Measurements from ENCODE around the gene ZNF768. TPM values are rescaled to one million over a fixed set of nuclear protein-coding genes. Genes with fewer than 3 reads are reported as not detected.

Gene ZNF768
- total RNA-seq, 1 donor from 2014 or later, result 18.9 TPM

DNA sequence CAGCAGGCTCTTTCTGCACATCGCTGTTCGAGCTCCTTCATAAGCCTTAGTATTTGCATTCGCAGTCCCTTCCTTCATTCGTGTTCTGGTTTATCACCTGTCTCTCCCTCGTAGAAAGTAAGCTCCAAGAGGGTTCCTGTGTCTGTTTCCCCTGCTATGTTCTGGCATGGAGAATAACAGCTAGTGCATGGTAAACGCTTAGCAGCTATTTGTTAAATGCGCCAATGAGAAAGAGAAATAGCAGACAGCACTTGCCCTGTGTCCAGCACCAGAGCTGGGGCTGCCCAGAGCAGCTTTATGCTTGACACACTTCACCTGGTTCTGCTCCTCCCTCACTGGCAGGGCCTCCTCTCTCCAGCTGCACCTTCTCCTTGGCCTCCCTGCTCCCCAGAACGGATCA, 39.6 kb upstream of the ZNF768 start:
- TF ChIP-seq, protein P1, sequence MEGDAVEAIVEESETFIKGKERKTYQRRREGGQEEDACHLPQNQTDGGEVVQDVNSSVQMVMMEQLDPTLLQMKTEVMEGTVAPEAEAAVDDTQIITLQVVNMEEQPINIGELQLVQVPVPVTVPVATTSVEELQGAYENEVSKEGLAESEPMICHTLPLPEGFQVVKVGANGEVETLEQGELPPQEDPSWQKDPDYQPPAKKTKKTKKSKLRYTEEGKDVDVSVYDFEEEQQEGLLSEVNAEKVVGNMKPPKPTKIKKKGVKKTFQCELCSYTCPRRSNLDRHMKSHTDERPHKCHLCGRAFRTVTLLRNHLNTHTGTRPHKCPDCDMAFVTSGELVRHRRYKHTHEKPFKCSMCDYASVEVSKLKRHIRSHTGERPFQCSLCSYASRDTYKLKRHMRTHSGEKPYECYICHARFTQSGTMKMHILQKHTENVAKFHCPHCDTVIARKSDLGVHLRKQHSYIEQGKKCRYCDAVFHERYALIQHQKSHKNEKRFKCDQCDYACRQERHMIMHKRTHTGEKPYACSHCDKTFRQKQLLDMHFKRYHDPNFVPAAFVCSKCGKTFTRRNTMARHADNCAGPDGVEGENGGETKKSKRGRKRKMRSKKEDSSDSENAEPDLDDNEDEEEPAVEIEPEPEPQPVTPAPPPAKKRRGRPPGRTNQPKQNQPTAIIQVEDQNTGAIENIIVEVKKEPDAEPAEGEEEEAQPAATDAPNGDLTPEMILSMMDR (IDR thresholded peaks at IDR 0.05), result no peak
- Histone ChIP-seq H3K27me3 (no peaks in the 10 kb centered on the region), H3K4me3 (no peak overlapping the region), H3K36me3 (peaks cover 0 to 3% of the 10 kb centered on the region in 2 donors), H3K4me1 (peaks cover 7 to 15% of the 10 kb centered on the region in 2 donors), H3K27ac (no peak overlapping the region), H3K9me3 (no peaks in the 10 kb centered on the region)
- intact Hi-C loops (cut with DNase I), result no loop called here
- no peak for DNase-seq (ENCODE audit: low spot score in 2 of 2)

DNA sequence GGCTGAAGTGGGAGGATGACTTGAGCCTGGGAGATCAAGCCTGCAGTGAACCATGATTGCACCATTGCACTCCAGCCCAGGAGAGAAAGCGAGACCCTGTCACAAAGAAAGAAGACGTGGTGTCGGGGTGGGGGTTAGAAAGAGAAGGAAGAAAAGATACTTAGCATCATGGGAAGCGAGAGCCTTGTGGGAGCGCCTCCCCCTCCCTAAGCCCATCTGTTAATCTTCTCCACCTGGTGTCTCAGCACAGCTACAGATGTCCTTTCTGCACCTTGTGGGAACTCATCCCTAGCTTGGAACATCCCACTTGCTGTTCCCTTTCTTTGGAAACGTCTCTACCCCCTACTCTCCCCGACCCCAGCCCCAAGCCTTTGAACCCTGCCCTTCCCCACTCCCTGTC, 39.2 kb upstream of the ZNF768 start:
- TF ChIP-seq, protein P1 (IDR thresholded peaks at IDR 0.05), result no peak
- intact Hi-C loops (cut with DNase I), result no loop called here
- Histone ChIP-seq H3K27me3 (no peaks in the 10 kb centered on the region), H3K9me3 (no peaks in the 10 kb centered on the region), H3K27ac (no peak overlapping the region), H3K36me3 (peaks cover 0 to 3% of the 10 kb centered on the region in 2 donors), H3K4me1 (peaks cover 7 to 11% of the 10 kb centered on the region in 2 donors), H3K4me3 (no peak overlapping the region)
- DNase-seq (ENCODE audit: low spot score in 2 of 2), result no peak

DNA sequence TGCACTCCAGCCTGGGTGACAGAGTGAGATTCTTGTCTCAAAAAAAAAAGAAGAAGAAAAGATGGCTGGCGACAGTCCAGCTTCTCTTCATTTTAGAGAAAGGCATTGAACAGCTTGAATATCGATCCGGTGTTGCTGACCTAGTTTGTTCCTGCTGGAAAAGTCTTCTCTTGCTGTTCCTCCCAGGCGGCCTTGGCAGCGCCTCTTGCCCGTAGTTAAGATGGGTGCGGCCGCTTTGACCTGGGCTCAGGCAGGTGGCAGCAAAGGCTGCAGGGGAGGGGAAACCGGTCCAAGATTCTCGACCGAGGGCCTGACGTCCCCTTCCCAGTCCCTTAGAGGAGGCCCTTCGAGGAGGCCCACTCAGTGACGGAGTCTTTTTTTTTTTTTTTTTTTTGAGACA, 35.7 kb upstream of the ZNF768 start:
- Histone ChIP-seq H3K27me3 (no peaks in the 10 kb centered on the region), H3K4me1 (peaks cover 2 to 4% of the 10 kb centered on the region in 2 donors), H3K27ac (no peak overlapping the region), H3K4me3 (peak overlapping the region in 1 of 2 donors; percentile 62), H3K9me3 (no peaks in the 10 kb centered on the region), H3K36me3 (no peaks in the 10 kb centered on the region)
- intact Hi-C loops (cut with DNase I), result no loop called here
- no peak for DNase-seq (ENCODE audit: low spot score in 2 of 2)
- TF ChIP-seq, protein P1 (IDR thresholded peaks at IDR 0.05), result no peak

DNA sequence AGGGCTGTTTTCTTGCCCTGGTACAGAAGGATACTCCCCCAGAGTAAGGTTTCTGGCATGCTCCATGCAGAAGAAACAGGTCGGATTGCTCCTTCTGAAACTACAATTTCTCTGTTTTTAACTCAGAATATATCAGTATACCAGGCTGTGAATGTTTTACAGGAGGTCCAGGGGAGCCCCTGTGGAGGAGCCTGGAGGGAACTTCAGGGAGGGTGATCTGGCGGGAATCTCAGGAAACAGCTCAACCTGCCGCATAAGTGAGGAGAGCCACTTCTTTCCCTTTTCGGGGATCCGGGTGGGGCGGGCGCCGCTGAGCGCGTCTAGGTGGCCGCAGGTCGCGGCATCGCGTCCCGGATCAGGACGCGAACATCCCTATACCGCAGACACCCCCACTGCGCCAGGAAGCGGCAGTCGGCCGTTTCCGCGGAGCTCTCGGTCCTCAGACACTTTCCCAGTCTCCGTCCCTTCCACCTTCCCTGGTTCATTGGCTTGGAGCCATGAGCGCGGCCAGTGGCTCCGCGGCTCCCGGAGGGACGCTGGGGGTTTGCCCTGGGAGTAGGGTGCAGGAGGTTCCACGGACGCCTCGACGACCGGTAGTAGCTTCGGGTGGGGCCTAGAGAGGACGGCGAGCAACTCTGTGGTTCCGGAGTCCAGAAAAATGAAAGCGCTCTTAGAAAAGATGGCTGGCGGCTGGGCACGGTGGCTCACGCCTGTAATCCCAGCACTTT, 34.9 kb upstream of the ZNF768 start:
- peak overlapping the region in 1 of 2 donors; percentile 49 for H3K27ac ChIP-seq
- no peak for DNase-seq (ENCODE audit: low spot score in 2 of 2)

DNA sequence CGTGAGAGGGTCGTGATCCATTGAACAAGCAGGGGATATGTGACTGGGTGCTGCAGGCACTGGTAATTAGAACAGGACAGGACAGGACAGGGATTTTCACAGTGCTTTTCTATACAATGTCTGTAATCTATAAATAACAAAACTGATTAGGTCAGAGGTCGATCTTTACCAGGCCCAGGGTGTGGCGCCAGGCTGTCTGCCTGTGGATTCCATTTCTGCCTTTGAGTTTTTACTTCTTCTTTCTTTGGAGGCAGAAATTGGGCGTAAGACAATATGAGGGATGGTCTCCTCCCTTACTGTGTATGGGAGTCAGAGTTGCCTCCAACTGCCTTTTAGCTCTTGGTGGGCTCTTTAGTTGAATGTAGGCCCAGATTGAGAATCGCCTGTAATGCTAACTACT, 33.3 kb upstream of the ZNF768 start:
- TF ChIP-seq, protein P1 (IDR thresholded peaks at IDR 0.05), result no peak
- no peak for DNase-seq (ENCODE audit: low spot score in 2 of 2)
- Histone ChIP-seq H3K27ac (no peak overlapping the region), H3K27me3 (no peaks in the 10 kb centered on the region), H3K4me1 (peaks cover 9 to 10% of the 10 kb centered on the region in 2 donors), H3K9me3 (no peaks in the 10 kb centered on the region), H3K36me3 (peaks cover 11 to 17% of the 10 kb centered on the region in 2 donors), H3K4me3 (no peak overlapping the region)
- intact Hi-C loops (cut with DNase I), result loop anchor here (2.0 kb wide), 2 partner anchors 33 to 91 kb away; partner anchors contain the start of genes PRR14 and ZNF768

More for the DNA sequence above, 34.9 kb upstream of the ZNF768 start:
- H3K9me3 ChIP-seq, result no peaks in the 10 kb centered on the region
- intact Hi-C loops (cut with DNase I), result no loop called here
- no peaks in the 10 kb centered on the region for H3K27me3 ChIP-seq
- peak overlapping the region; percentile 62 to 64 for H3K4me3 ChIP-seq
- peaks cover 9 to 10% of the 10 kb centered on the region in 2 donors for H3K4me1 ChIP-seq
- H3K36me3 ChIP-seq, result peaks cover 0 to 2% of the 10 kb centered on the region in 2 donors
- TF ChIP-seq, protein P1 (IDR thresholded peaks at IDR 0.05), result no peak

All from ascending aorta (tissue), 2 donors.